Spleen (tissue), 11 donors: Measurements from ENCODE around the gene COQ8A. TPM values are rescaled to one million over a fixed set of nuclear protein-coding genes. Genes with fewer than 3 reads are reported as not detected.

Experiments
- DNase-seq: peaks from one replicate; pipeline ENCODE4 v3.0.0-alpha.2; 2020
- H3K27ac ChIP-seq, 8 donors: fragments of 200-600 bp; sonication (generic) in 7 of 8; 1 replicate in 4 of 8; 2 replicates in 4 of 8; pipeline versions ENCODE4 v1.5.0 to v1.8.0; 2016 to 2021; ENCODE audit warnings: inconsistent platforms in 4 of 8, mild to moderate bottlenecking in 4 of 8, moderate library complexity in 1 of 8
- H3K27me3 ChIP-seq, 7 donors: fragments of 200-600 bp; sonication (generic) in 6 of 7; replicated peaks in 1 of 7; 1 replicate in 4 of 7; 2 replicates in 3 of 7; pipeline versions ENCODE4 v1.5.0 to v1.8.0; 2016 to 2021; ENCODE audit warnings: inconsistent platforms in 3 of 7, mild to moderate bottlenecking in 1 of 7
- H3K36me3 ChIP-seq, 6 donors: fragments of 200-600 bp; sonication (generic) in 5 of 6; 1 replicate in 4 of 6; 2 replicates in 2 of 6; pipeline versions ENCODE4 v1.5.0 to v1.8.0; 2016 to 2021; ENCODE audit warnings: inconsistent platforms in 2 of 6
- H3K4me1 ChIP-seq, 6 donors: fragments of 200-600 bp; sonication (generic) in 5 of 6; 1 replicate in 3 of 6; 2 replicates in 3 of 6; pipeline versions ENCODE4 v1.5.0 to v1.8.0; 2016 to 2021; ENCODE audit warnings: inconsistent platforms in 3 of 6
- H3K4me3 ChIP-seq, 8 donors: fragments of 200-600 bp; sonication (generic) in 7 of 8; 1 replicate in 4 of 8; 2 replicates in 4 of 8; pipeline versions ENCODE4 v1.5.0 to v1.8.0; 2016 to 2021; ENCODE audit warnings: inconsistent platforms in 4 of 8, mild to moderate bottlenecking in 4 of 8, moderate library complexity in 2 of 8
- H3K9me3 ChIP-seq, 8 donors: fragments of 200-600 bp; sonication (generic) in 7 of 8; 1 replicate in 4 of 8; 2 replicates in 4 of 8; pipeline versions ENCODE4 v1.5.0 to v1.8.0; 2016 to 2021; ENCODE audit warnings: inconsistent platforms in 4 of 8
- POLR2A ChIP-seq, 3 donors: fragments of 450-650 bp; IDR thresholded peaks; one replicate each; pipeline ENCODE4 v1.5.1; 2017; ENCODE audit warnings: antibody characterized with exemption in 3 of 3, mild to moderate bottlenecking in 1 of 3
- POLR2AphosphoS5 ChIP-seq, 3 donors: sonication (generic); formaldehyde crosslinking; IDR thresholded peaks; one replicate each; pipeline ENCODE4 v1.5.1; 2017; ENCODE audit warnings: antibody characterized with exemption in 3 of 3
- whole genome bisulfite sequencing, 5 donors: extraction: QIAGEN DNeasy Blood & Tissue Kit in 3 of 5; methylation state at CpG; one replicate each; pipeline versions ENCODE4 v1.1.5 to v1.1.7; 2013 to 2018; 5-methylcytosine and 5-hydroxymethylcytosine counted together
- intact Hi-C: fragments of 100-400 bp; cut with DNase I; formaldehyde crosslinking; loops from one replicate; pipeline ENCODE4 v1.15.0; 2023; ENCODE audit warnings: low total_unique reads
- polyA plus RNA-seq, 3 donors: library from polyadenylated mRNA; stranded (reverse); fragments of 200-250 nt; gene quantifications; one replicate each; pipeline ENCODE4 v1.2.1, GENCODE V29; 2013
- total RNA-seq, 7 donors: library from RNA; depleted of rRNA in 3 of 7; stranded (reverse); fragments of >200 nt in 3 of 7; fragmentation: NEBNext Ultra II Directional in 4 of 7; extraction: Animal tissue kit (Norgen Biotek cat#: 25700) in 4 of 7; gene quantifications; one replicate each; pipeline versions ENCODE4 v1.1.0 to v1.2.1, GENCODE V29; 2016 to 2021
- TF ChIP-seq, protein P1 (sequence below), 11 experiments: fragments of 200-600 bp in 7 of 11; fragments of 450-650 bp in 4 of 11; sonication (generic) in 4 of 11; IDR thresholded peaks in 8 of 11; conservative IDR thresholded peaks in 3 of 11; 1 replicate in 7 of 11; 2 replicates in 4 of 11; pipeline versions ENCODE4 v1.4.0 to v1.8.0; 2016 to 2021; ENCODE audit warnings: antibody characterized with exemption in 11 of 11, inconsistent platforms in 4 of 11, mild to moderate bottlenecking in 1 of 11
- donor health status: healthy with polysubstance abuse.
- donor health status: DM: no; HTN: no; CAD: no; lungs with moderate emphysema.
- donor health status: DM: no; HTN: no; CAD: no.
- donor health status: Bipolar disorder and iron deficiency.
- donor health status: healthy.
- donor health status: DM: no; HTN: no; CAD: no.
- donor health status: DM: yes; HTN: yes; CAD: no.

COQ8A gene
- total and polyA plus RNA-seq, 10 donors: 31.0 to 59.4 (median 41.2) TPM

GRCh38 chr1:226948996-226949395 is 8.9 kb downstream of the COQ8A start:
- peaks cover 0 to 72% (median 12%) of the 10 kb centered on the region in 6 donors for H3K4me1 ChIP-seq
- no peak overlapping the region for H3K4me3 ChIP-seq
- TF ChIP-seq, protein P1, sequence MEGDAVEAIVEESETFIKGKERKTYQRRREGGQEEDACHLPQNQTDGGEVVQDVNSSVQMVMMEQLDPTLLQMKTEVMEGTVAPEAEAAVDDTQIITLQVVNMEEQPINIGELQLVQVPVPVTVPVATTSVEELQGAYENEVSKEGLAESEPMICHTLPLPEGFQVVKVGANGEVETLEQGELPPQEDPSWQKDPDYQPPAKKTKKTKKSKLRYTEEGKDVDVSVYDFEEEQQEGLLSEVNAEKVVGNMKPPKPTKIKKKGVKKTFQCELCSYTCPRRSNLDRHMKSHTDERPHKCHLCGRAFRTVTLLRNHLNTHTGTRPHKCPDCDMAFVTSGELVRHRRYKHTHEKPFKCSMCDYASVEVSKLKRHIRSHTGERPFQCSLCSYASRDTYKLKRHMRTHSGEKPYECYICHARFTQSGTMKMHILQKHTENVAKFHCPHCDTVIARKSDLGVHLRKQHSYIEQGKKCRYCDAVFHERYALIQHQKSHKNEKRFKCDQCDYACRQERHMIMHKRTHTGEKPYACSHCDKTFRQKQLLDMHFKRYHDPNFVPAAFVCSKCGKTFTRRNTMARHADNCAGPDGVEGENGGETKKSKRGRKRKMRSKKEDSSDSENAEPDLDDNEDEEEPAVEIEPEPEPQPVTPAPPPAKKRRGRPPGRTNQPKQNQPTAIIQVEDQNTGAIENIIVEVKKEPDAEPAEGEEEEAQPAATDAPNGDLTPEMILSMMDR (IDR thresholded peaks at IDR 0.05 in 8 of 11, conservative IDR thresholded peaks at IDR 0.05 in 3 of 11): no peak
- no peak for TF ChIP-seq POLR2A (IDR thresholded peaks at IDR 0.05)
- no peak for TF ChIP-seq POLR2AphosphoS5 (IDR thresholded peaks at IDR 0.05)
- WGBS, 5 donors: 94 to 99% (median 95%) methylated on average over 15 of the region's 15 CpGs
- no peak for DNase-seq
- no peak overlapping the region for H3K27ac ChIP-seq
- intact Hi-C loops: no loop called here
- H3K36me3 ChIP-seq: peaks cover 0 to 23% (median 2%) of the 10 kb centered on the region in 6 donors
- no peaks in the 10 kb centered on the region for H3K27me3 ChIP-seq
- H3K9me3 ChIP-seq: peaks cover 0 to 8% (median 2%) of the 10 kb centered on the region in 8 donors

GRCh38 chr1:226949401-226949800 is 9.3 kb downstream of the COQ8A start:
- DNase-seq: no peak
- peaks cover 0 to 8% (median 2%) of the 10 kb centered on the region in 8 donors for H3K9me3 ChIP-seq
- H3K4me1 ChIP-seq: peaks cover 0 to 72% (median 12%) of the 10 kb centered on the region in 6 donors
- no peak for TF ChIP-seq POLR2AphosphoS5 (IDR thresholded peaks at IDR 0.05)
- TF ChIP-seq POLR2A (IDR thresholded peaks at IDR 0.05): no peak
- TF ChIP-seq, protein P1 (IDR thresholded peaks at IDR 0.05 in 8 of 11, conservative IDR thresholded peaks at IDR 0.05 in 3 of 11): no peak
- H3K36me3 ChIP-seq: peaks cover 0 to 25% (median 2%) of the 10 kb centered on the region in 6 donors
- H3K27me3 ChIP-seq: no peaks in the 10 kb centered on the region
- intact Hi-C loops: no loop called here
- WGBS, 5 donors: 94 to 98% (median 95%) methylated on average over 3 of the region's 3 CpGs
- no peak overlapping the region for H3K4me3 ChIP-seq
- H3K27ac ChIP-seq: no peak overlapping the region

DNA sequence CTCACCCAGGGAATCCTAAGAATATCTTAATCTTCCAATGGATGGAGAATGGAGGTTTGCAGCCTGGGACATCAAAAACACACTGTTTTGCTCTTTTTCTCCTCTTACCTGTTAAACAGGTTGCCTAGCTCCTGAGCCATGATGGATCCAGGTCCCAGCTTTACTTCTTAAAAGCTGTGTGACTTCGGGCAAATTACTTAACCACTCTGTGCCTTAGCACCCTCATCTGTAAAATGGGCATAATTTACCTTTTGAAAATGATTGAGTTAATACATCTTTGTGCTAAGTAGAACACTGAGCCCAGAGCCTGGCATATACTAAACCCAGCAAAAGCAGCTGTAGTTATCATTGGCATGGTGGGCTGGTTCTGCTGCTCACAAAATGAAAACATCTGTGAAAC is 10.2 kb downstream of the COQ8A start:
- Histone ChIP-seq H3K4me1 (peaks cover 0 to 64% (median 6%) of the 10 kb centered on the region in 6 donors), H3K27ac (no peak overlapping the region), H3K27me3 (no peaks in the 10 kb centered on the region), H3K36me3 (peaks cover 0 to 31% (median 2%) of the 10 kb centered on the region in 6 donors), H3K4me3 (no peak overlapping the region), H3K9me3 (peaks cover 0 to 8% (median 2%) of the 10 kb centered on the region in 8 donors)
- TF ChIP-seq POLR2AphosphoS5 (IDR thresholded peaks at IDR 0.05) (no peak), POLR2A (IDR thresholded peaks at IDR 0.05) (no peak)
- TF ChIP-seq, protein P1 (IDR thresholded peaks at IDR 0.05 in 8 of 11, conservative IDR thresholded peaks at IDR 0.05 in 3 of 11): no peak
- intact Hi-C loops: no loop called here
- 97 to 100% (median 100%) methylated on average over 1 of the region's 1 CpG for WGBS, 5 donors
- DNase-seq: no peak

DNA sequence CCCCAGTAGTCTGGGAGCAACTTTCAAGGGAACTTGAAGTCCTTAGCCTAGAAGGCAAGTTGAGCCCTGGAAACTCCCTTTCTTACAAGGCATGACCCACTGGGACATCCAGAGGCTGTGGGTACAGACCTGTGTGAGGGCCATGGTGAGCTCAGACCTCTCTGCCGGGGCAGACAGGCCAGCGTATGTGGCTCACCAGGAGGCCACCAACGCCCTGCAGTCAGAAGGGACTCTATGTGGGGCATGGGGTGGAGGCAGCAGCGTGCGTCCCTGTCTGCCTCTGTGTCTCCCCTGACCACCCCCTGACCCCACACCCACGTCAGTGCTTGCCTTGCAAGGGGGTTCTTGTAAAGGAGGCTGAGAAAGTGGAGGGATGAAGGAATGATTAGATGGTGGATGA is 10.8 kb downstream of the COQ8A start:
- Histone ChIP-seq H3K9me3 (peaks cover 0 to 8% (median 2%) of the 10 kb centered on the region in 8 donors), H3K36me3 (peaks cover 0 to 27% (median 2%) of the 10 kb centered on the region in 6 donors), H3K4me3 (no peak overlapping the region), H3K27me3 (no peaks in the 10 kb centered on the region), H3K4me1 (peaks cover 0 to 58% (median 4%) of the 10 kb centered on the region in 6 donors), H3K27ac (no peak overlapping the region)
- DNase-seq: no peak
- TF ChIP-seq POLR2AphosphoS5 (IDR thresholded peaks at IDR 0.05): peak in 1 of 3 donors; percentile 6
- TF ChIP-seq, protein P1 (IDR thresholded peaks at IDR 0.05 in 8 of 11, conservative IDR thresholded peaks at IDR 0.05 in 3 of 11): no peak
- WGBS, 5 donors: 69 to 82% (median 81%) methylated on average over 6 of the region's 6 CpGs
- intact Hi-C loops: no loop called here
